Measurements from ENCODE around the gene SIRPA. TPM values are rescaled to one million over a fixed set of nuclear protein-coding genes. Genes with fewer than 3 reads are reported as not detected.
"Not testable (repeated sequence)": the region's sequence is repeated elsewhere in the genome, so short reads cannot be mapped to it uniquely, and the experiment has no call there.

SIRPA gene
- total RNA-seq, 2 donors from 2014 or later, result 5.1 to 6.3 TPM

DNA sequence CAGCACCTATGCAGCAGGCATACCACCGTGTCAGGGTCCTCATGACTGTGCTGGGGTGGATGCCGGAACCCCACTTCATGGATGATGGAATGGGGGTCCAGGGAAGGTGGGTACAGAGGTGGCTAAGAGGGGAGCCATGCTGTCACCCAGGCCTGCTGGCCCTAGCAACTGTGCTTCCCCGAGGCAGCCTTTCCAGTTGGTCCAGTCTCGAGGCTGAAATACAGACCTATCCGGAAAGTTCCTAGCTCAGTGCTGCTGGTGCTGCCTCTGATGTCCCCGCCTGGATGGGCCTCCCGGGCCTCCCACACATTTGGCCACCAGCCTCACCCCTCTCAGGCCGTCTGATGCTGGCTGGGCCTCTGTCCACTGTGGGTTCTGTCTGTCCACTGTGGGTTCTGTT, 17.4 kb downstream of the SIRPA start:
- Mint-ChIP-seq H3K27ac (no peak overlapping the region), H3K4me3 (no peak overlapping the region), H3K9me3 (no peaks in the 10 kb centered on the region), H3K36me3 (ENCODE audit: low read depth) (no peaks in the 10 kb centered on the region), H3K27me3 (ENCODE audit: insufficient read depth) (no peaks in the 10 kb centered on the region), H3K4me1 (no peaks in the 10 kb centered on the region)
- Histone ChIP-seq H3K4me3 (ENCODE audit: low read length) (no peak overlapping the region), H3K36me3 (ENCODE audit: control insufficient read depth, insufficient read depth, low read length) (no peaks in the 10 kb centered on the region), H3K9ac (ENCODE audit: extremely low read depth, low read length, poor library complexity, severe bottlenecking) (no peak overlapping the region), H3K27ac (ENCODE audit: low read depth, low read length) (no peak overlapping the region), H3K27me3 (ENCODE audit: control insufficient read depth, insufficient read depth, low read length, poor library complexity, severe bottlenecking) (no peaks in the 10 kb centered on the region), H3K4me1 (ENCODE audit: control insufficient read depth, insufficient read depth, low read length) (no peaks in the 10 kb centered on the region), H3K9me3 (ENCODE audit: control insufficient read depth, low read length) (no peaks in the 10 kb centered on the region)
- 94 to 98% methylated on average over 6 to 8 of the region's 8 CpGs for WGBS, 2 experiments (ENCODE audit: insufficient coverage in 1 of 2, insufficient read length in 1 of 2)
- TF ChIP-seq, protein P1, sequence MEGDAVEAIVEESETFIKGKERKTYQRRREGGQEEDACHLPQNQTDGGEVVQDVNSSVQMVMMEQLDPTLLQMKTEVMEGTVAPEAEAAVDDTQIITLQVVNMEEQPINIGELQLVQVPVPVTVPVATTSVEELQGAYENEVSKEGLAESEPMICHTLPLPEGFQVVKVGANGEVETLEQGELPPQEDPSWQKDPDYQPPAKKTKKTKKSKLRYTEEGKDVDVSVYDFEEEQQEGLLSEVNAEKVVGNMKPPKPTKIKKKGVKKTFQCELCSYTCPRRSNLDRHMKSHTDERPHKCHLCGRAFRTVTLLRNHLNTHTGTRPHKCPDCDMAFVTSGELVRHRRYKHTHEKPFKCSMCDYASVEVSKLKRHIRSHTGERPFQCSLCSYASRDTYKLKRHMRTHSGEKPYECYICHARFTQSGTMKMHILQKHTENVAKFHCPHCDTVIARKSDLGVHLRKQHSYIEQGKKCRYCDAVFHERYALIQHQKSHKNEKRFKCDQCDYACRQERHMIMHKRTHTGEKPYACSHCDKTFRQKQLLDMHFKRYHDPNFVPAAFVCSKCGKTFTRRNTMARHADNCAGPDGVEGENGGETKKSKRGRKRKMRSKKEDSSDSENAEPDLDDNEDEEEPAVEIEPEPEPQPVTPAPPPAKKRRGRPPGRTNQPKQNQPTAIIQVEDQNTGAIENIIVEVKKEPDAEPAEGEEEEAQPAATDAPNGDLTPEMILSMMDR (conservative IDR thresholded peaks at IDR 0.05), result no peak
- DNase-seq, result no peak

DNA sequence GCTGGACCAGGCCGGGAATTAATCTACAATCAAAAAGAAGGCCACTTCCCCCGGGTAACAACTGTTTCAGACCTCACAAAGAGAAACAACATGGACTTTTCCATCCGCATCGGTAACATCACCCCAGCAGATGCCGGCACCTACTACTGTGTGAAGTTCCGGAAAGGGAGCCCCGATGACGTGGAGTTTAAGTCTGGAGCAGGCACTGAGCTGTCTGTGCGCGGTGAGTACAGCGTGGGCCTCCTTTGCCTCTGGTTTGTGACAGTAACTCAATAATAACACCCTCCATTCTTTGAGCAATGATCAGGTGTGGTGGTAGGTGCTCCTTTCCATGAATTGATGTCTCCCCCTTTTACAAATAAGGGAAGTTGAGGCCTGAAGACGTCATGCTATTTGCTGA, 20.0 kb downstream of the SIRPA start:
- not testable (repeated sequence) for H3K27ac Mint-ChIP-seq, H3K4me1 Mint-ChIP-seq
- WGBS, 2 experiments (ENCODE audit: insufficient coverage in 1 of 2, insufficient read length in 1 of 2), result 82 to 89% methylated on average over 3 to 12 of the region's 12 CpGs

DNA sequence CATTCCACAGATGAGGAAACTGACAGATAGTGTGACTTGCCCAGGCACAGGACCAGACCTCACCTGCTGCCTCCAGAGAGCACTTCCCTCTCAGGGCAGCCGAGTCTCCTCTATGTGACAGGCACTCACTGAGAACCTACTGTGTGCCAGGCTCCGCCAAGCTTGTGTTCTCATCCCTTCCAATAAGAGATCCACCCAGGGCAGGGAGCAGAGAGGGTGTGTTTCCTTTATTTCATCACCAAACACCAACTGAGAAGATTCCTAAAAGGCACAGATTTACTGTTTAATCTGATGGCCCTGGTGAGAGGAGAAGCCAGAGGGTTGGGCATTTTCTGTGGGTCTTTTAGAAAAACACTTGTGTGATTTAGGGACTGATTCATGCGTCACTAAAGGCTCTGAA, 20.5 kb downstream of the SIRPA start:
- no peaks in the 10 kb centered on the region for H3K9me3 Mint-ChIP-seq
- H3K27ac Mint-ChIP-seq, result no peak overlapping the region
- WGBS, 2 experiments (ENCODE audit: insufficient coverage in 1 of 2, insufficient read length in 1 of 2), result 89 to 95% methylated on average over 2 to 3 of the region's 3 CpGs
- DNase-seq, result no peak
- no peak overlapping the region for H3K27ac ChIP-seq (ENCODE audit: low read depth, low read length)
- H3K36me3 ChIP-seq (ENCODE audit: control insufficient read depth, insufficient read depth, low read length), result no peaks in the 10 kb centered on the region
- no peak overlapping the region for H3K4me3 ChIP-seq (ENCODE audit: low read length)
- no peak overlapping the region for H3K4me3 Mint-ChIP-seq
- no peaks in the 10 kb centered on the region for H3K36me3 Mint-ChIP-seq (ENCODE audit: low read depth)
- peaks cover 10% of the 10 kb centered on the region for H3K4me1 Mint-ChIP-seq
- TF ChIP-seq, protein P1 (conservative IDR thresholded peaks at IDR 0.05), result no peak
- no peak overlapping the region for H3K9ac ChIP-seq (ENCODE audit: extremely low read depth, low read length, poor library complexity, severe bottlenecking)
- no peaks in the 10 kb centered on the region for H3K27me3 Mint-ChIP-seq (ENCODE audit: insufficient read depth)
- no peaks in the 10 kb centered on the region for H3K9me3 ChIP-seq (ENCODE audit: control insufficient read depth, low read length)
- H3K27me3 ChIP-seq (ENCODE audit: control insufficient read depth, insufficient read depth, low read length, poor library complexity, severe bottlenecking), result no peaks in the 10 kb centered on the region
- H3K4me1 ChIP-seq (ENCODE audit: control insufficient read depth, insufficient read depth, low read length), result no peaks in the 10 kb centered on the region

More for the DNA sequence above, 20.0 kb downstream of the SIRPA start:
- H3K9ac ChIP-seq (ENCODE audit: extremely low read depth, low read length, poor library complexity, severe bottlenecking); H3K4me3 Mint-ChIP-seq; H3K36me3 Mint-ChIP-seq (ENCODE audit: low read depth); H3K9me3 ChIP-seq (ENCODE audit: control insufficient read depth, low read length); H3K9me3 Mint-ChIP-seq; H3K27me3 Mint-ChIP-seq (ENCODE audit: insufficient read depth); H3K36me3 ChIP-seq (ENCODE audit: control insufficient read depth, insufficient read depth, low read length); H3K27ac ChIP-seq (ENCODE audit: low read depth, low read length); H3K4me1 ChIP-seq (ENCODE audit: control insufficient read depth, insufficient read depth, low read length); H3K27me3 ChIP-seq (ENCODE audit: control insufficient read depth, insufficient read depth, low read length, poor library complexity, severe bottlenecking); H3K4me3 ChIP-seq (ENCODE audit: low read length); DNase-seq: not testable (repeated sequence)

DNA sequence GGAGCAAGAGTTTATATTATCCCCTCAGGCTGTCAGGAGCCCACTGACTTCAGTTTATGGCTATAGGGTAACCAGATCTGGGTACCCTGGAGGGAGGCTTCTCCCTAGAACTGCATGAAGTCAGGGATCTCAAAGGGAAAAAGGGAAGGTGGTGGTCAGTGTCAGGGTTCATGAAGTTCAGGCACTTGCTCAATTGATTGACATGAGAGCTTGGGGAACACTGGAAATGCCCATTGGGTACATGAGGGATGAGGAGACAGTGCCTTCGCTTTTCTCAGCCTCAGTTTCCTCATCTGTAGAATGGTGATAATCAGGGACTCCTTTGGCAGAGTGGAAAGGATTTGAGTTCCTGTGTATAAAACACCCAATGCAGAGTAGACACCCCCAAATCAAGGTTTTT, 22.6 kb downstream of the SIRPA start:
- H3K9me3 ChIP-seq (ENCODE audit: control insufficient read depth, low read length), result no peaks in the 10 kb centered on the region
- no peak for DNase-seq
- H3K36me3 ChIP-seq (ENCODE audit: control insufficient read depth, insufficient read depth, low read length), result no peaks in the 10 kb centered on the region
- Mint-ChIP-seq H3K9me3 (no peaks in the 10 kb centered on the region), H3K27me3 (ENCODE audit: insufficient read depth) (no peaks in the 10 kb centered on the region), H3K27ac (no peak overlapping the region), H3K4me3 (no peak overlapping the region), H3K36me3 (ENCODE audit: low read depth) (peaks cover 1% of the 10 kb centered on the region), H3K4me1 (peaks cover 10% of the 10 kb centered on the region)
- no peak overlapping the region for H3K9ac ChIP-seq (ENCODE audit: extremely low read depth, low read length, poor library complexity, severe bottlenecking)
- no peaks in the 10 kb centered on the region for H3K4me1 ChIP-seq (ENCODE audit: control insufficient read depth, insufficient read depth, low read length)
- 93 to 100% methylated on average over 1 of the region's 1 CpG for WGBS, 2 experiments (ENCODE audit: insufficient coverage in 1 of 2, insufficient read length in 1 of 2)
- TF ChIP-seq, protein P1 (conservative IDR thresholded peaks at IDR 0.05), result no peak
- no peaks in the 10 kb centered on the region for H3K27me3 ChIP-seq (ENCODE audit: control insufficient read depth, insufficient read depth, low read length, poor library complexity, severe bottlenecking)
- no peak overlapping the region for H3K4me3 ChIP-seq (ENCODE audit: low read length)
- no peak overlapping the region for H3K27ac ChIP-seq (ENCODE audit: low read depth, low read length)

Data from endodermal cell (in vitro differentiated cells).